ENCODE results near the gene ZNF516.

DNA sequence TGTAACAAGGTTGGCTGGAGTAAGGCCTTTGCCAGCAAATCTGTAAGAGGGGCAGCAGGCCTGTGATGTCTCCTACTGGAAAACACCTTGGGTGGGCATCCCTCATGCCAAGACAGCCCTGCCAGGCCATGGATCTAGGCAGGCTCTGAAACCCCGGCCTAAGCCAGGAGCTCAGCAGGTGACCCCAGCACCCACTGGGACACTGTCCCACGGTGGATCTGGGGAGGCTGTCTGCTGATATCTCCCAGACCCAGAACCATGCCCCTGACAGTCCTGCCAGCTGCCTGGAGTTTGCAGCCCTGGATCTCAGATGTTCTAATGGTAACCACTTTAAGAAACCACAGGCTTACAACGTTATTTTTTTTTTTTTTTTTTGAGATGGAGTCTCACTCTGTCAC, 117.7 kb downstream of the ZNF516 start:
- TF ChIP-seq ZFP3 (CRISPR knock-in tag; IDR thresholded peaks at IDR 0.05): no peak
- no peak for TF ChIP-seq CSDC2 (CRISPR knock-in tag; IDR thresholded peaks at IDR 0.05)
- TF ChIP-seq ZFP30 (CRISPR knock-in tag; IDR thresholded peaks at IDR 0.05): no peak
- TF ChIP-seq OSR1 (CRISPR knock-in tag; IDR thresholded peaks at IDR 0.05): no peak
- TF ChIP-seq, protein P1, sequence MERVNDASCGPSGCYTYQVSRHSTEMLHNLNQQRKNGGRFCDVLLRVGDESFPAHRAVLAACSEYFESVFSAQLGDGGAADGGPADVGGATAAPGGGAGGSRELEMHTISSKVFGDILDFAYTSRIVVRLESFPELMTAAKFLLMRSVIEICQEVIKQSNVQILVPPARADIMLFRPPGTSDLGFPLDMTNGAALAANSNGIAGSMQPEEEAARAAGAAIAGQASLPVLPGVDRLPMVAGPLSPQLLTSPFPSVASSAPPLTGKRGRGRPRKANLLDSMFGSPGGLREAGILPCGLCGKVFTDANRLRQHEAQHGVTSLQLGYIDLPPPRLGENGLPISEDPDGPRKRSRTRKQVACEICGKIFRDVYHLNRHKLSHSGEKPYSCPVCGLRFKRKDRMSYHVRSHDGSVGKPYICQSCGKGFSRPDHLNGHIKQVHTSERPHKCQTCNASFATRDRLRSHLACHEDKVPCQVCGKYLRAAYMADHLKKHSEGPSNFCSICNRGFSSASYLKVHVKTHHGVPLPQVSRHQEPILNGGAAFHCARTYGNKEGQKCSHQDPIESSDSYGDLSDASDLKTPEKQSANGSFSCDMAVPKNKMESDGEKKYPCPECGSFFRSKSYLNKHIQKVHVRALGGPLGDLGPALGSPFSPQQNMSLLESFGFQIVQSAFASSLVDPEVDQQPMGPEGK (CRISPR knock-in tag; IDR thresholded peaks at IDR 0.05; ENCODE audit: borderline replicate concordance): no peak
- TF ChIP-seq, protein P2, sequence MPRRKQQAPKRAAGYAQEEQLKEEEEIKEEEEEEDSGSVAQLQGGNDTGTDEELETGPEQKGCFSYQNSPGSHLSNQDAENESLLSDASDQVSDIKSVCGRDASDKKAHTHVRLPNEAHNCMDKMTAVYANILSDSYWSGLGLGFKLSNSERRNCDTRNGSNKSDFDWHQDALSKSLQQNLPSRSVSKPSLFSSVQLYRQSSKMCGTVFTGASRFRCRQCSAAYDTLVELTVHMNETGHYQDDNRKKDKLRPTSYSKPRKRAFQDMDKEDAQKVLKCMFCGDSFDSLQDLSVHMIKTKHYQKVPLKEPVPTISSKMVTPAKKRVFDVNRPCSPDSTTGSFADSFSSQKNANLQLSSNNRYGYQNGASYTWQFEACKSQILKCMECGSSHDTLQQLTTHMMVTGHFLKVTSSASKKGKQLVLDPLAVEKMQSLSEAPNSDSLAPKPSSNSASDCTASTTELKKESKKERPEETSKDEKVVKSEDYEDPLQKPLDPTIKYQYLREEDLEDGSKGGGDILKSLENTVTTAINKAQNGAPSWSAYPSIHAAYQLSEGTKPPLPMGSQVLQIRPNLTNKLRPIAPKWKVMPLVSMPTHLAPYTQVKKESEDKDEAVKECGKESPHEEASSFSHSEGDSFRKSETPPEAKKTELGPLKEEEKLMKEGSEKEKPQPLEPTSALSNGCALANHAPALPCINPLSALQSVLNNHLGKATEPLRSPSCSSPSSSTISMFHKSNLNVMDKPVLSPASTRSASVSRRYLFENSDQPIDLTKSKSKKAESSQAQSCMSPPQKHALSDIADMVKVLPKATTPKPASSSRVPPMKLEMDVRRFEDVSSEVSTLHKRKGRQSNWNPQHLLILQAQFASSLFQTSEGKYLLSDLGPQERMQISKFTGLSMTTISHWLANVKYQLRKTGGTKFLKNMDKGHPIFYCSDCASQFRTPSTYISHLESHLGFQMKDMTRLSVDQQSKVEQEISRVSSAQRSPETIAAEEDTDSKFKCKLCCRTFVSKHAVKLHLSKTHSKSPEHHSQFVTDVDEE (CRISPR knock-in tag; IDR thresholded peaks at IDR 0.05): no peak
- TF ChIP-seq PPARA (CRISPR knock-in tag; IDR thresholded peaks at IDR 0.05; ENCODE audit: borderline replicate concordance): no peak
- TF ChIP-seq RARB (CRISPR knock-in tag; IDR thresholded peaks at IDR 0.05): no peak
- TF ChIP-seq, protein P3, sequence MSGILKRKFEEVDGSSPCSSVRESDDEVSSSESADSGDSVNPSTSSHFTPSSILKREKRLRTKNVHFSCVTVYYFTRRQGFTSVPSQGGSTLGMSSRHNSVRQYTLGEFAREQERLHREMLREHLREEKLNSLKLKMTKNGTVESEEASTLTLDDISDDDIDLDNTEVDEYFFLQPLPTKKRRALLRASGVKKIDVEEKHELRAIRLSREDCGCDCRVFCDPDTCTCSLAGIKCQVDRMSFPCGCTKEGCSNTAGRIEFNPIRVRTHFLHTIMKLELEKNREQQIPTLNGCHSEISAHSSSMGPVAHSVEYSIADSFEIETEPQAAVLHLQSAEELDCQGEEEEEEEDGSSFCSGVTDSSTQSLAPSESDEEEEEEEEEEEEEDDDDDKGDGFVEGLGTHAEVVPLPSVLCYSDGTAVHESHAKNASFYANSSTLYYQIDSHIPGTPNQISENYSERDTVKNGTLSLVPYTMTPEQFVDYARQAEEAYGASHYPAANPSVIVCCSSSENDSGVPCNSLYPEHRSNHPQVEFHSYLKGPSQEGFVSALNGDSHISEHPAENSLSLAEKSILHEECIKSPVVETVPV (CRISPR knock-in tag; IDR thresholded peaks at IDR 0.05): no peak
- no peak for TF ChIP-seq ZC3H10 (CRISPR knock-in tag; IDR thresholded peaks at IDR 0.05)
- TF ChIP-seq, protein P4, sequence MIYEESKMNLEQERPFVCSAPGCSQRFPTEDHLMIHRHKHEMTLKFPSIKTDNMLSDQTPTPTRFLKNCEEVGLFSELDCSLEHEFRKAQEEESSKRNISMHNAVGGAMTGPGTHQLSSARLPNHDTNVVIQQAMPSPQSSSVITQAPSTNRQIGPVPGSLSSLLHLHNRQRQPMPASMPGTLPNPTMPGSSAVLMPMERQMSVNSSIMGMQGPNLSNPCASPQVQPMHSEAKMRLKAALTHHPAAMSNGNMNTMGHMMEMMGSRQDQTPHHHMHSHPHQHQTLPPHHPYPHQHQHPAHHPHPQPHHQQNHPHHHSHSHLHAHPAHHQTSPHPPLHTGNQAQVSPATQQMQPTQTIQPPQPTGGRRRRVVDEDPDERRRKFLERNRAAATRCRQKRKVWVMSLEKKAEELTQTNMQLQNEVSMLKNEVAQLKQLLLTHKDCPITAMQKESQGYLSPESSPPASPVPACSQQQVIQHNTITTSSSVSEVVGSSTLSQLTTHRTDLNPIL (CRISPR knock-in tag; IDR thresholded peaks at IDR 0.05; ENCODE audit: low read depth): no peak
- TF ChIP-seq TOX (CRISPR knock-in tag; IDR thresholded peaks at IDR 0.05; ENCODE audit: borderline replicate concordance): no peak
